ENCODE results near the gene MTX1.

MTX1 gene

DNA sequence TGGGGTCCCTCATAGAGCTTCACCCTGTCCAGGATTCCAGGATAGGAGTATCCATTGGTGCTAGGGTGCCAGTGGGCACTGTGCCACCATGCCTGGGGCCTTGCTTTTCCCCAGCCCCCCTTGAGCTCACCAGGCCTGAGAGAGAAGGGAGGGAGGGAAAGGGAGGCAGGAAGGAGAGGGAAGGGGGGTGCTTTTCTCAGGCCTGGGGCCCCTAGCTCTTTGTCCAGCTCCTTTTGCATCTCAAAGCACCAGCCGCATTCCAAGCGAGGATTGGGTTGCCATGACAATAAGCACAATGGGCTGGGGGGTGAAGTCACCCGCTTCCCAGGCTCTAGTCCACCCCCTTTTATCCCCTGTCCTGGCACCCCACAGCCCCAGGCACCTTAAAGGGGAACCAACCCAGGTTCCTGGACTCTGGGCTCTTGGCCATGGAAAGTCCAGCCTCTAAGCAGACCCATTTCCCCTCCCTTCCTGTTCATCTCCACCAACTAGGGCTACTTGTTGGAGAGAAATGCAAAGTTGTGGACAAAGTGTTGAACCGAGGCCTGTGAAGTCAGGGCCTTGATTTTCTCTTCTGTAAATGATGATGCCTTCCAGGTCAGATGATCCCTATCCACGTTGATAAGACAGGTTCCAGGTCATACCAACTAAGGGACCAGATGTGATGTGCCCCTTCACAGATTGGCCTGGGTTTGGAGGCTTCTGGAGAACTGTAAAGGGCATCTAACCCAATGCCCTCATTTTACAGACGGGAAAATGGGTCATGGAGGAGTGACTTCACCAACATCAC is 12.2 kb upstream of the MTX1 start:
- Histone ChIP-seq H3K9ac (ENCODE audit: low read length) (peak overlapping the region; percentile 57), H3K18ac (ENCODE audit: low read length) (no peak overlapping the region), H2BK15ac (replicated peaks; ENCODE audit: low read depth) (no peak overlapping the region), H4K5ac (ENCODE audit: low read length) (no peak overlapping the region), H3K27me3 (ENCODE audit: insufficient read depth, low read length, poor library complexity) (no peaks in the 10 kb centered on the region), H3K79me1 (ENCODE audit: low read length) (no peaks in the 10 kb centered on the region), H2BK5ac (ENCODE audit: low read length) (no peak overlapping the region), H3K56ac (ENCODE audit: low read length) (peak overlapping the region; percentile 65), H2BK120ac (ENCODE audit: low read depth, low read length) (no peak overlapping the region), H4K8ac (ENCODE audit: low read depth, low read length) (no peak overlapping the region), H3K23ac (ENCODE audit: low read length) (no peak overlapping the region), H3K4me3 (ENCODE audit: low read length) (no peak overlapping the region), H3K36me3 (ENCODE audit: control insufficient read depth, insufficient read depth, low read length) (peaks cover 1% of the 10 kb centered on the region), H3K27ac (ENCODE audit: low read depth, low read length) (peak overlapping the region; percentile 30), H3K4me1 (ENCODE audit: control insufficient read depth, low read depth, low read length) (peaks cover 5% of the 10 kb centered on the region), H3K79me2 (ENCODE audit: control insufficient read depth, insufficient read depth, low read length) (peaks cover 13% of the 10 kb centered on the region), H3K4ac (ENCODE audit: low read depth, low read length) (no peak overlapping the region), H2AK5ac (ENCODE audit: low read length) (no peak overlapping the region), H3K4me2 (ENCODE audit: low read length) (peak overlapping the region; percentile 57)
- WGBS (ENCODE audit: extremely low coverage, insufficient coverage, low lambda C conversion rate) = no CpG with 5 or more reads among the region's 6 CpGs
- DNase-seq = peak; percentile 93

GRCh38 chr1:155196893-155197638 is 11.4 kb upstream of the MTX1 start:
- H3K36me3 ChIP-seq (ENCODE audit: control insufficient read depth, insufficient read depth, low read length) = peaks cover 1% of the 10 kb centered on the region
- no peak overlapping the region for H2AK5ac ChIP-seq (ENCODE audit: low read length)
- no peak overlapping the region for H3K4me3 ChIP-seq (ENCODE audit: low read length)
- H3K79me2 ChIP-seq (ENCODE audit: control insufficient read depth, insufficient read depth, low read length) = peaks cover 13% of the 10 kb centered on the region
- no peak overlapping the region for H3K4me2 ChIP-seq (ENCODE audit: low read length)
- no peak overlapping the region for H3K23ac ChIP-seq (ENCODE audit: low read length)
- H3K4ac ChIP-seq (ENCODE audit: low read depth, low read length) = no peak overlapping the region
- H3K79me1 ChIP-seq (ENCODE audit: low read length) = no peaks in the 10 kb centered on the region
- peak overlapping the region; percentile 4 for H3K9ac ChIP-seq (ENCODE audit: low read length)
- H2BK5ac ChIP-seq (ENCODE audit: low read length) = no peak overlapping the region
- peak overlapping the region; percentile 45 for H3K56ac ChIP-seq (ENCODE audit: low read length)
- no peaks in the 10 kb centered on the region for H3K27me3 ChIP-seq (ENCODE audit: insufficient read depth, low read length, poor library complexity)
- no peak overlapping the region for H4K8ac ChIP-seq (ENCODE audit: low read depth, low read length)
- no peak for DNase-seq
- H3K27ac ChIP-seq (ENCODE audit: low read depth, low read length) = no peak overlapping the region
- H2BK15ac ChIP-seq (replicated peaks; ENCODE audit: low read depth) = no peak overlapping the region
- no CpG with 5 or more reads among the region's 20 CpGs for WGBS (ENCODE audit: extremely low coverage, insufficient coverage, low lambda C conversion rate)
- H4K5ac ChIP-seq (ENCODE audit: low read length) = no peak overlapping the region
- peaks cover 5% of the 10 kb centered on the region for H3K4me1 ChIP-seq (ENCODE audit: control insufficient read depth, low read depth, low read length)
- H3K18ac ChIP-seq (ENCODE audit: low read length) = no peak overlapping the region
- no peak overlapping the region for H2BK120ac ChIP-seq (ENCODE audit: low read depth, low read length)

- no peak overlapping the region for H4K5ac ChIP-seq (ENCODE audit: low read length)
- H3K4me3 ChIP-seq (ENCODE audit: low read length) = no peak overlapping the region
- no peak overlapping the region for H3K23ac ChIP-seq (ENCODE audit: low read length)
- no peak overlapping the region for H3K18ac ChIP-seq (ENCODE audit: low read length)
- peaks cover 13% of the 10 kb centered on the region for H3K79me2 ChIP-seq (ENCODE audit: control insufficient read depth, insufficient read depth, low read length)
- WGBS (ENCODE audit: extremely low coverage, insufficient coverage, low lambda C conversion rate) = no CpG with 5 or more reads among the region's 15 CpGs
- no peak overlapping the region for H2BK15ac ChIP-seq (replicated peaks; ENCODE audit: low read depth)
- no peak overlapping the region for H3K9ac ChIP-seq (ENCODE audit: low read length)
- H2AK5ac ChIP-seq (ENCODE audit: low read length) = no peak overlapping the region
- no peaks in the 10 kb centered on the region for H3K27me3 ChIP-seq (ENCODE audit: insufficient read depth, low read length, poor library complexity)
- no peak overlapping the region for H4K8ac ChIP-seq (ENCODE audit: low read depth, low read length)
- H3K56ac ChIP-seq (ENCODE audit: low read length) = no peak overlapping the region
- no peak for DNase-seq
- H3K79me1 ChIP-seq (ENCODE audit: low read length) = no peaks in the 10 kb centered on the region
- no peak overlapping the region for H2BK120ac ChIP-seq (ENCODE audit: low read depth, low read length)
- H3K4me2 ChIP-seq (ENCODE audit: low read length) = no peak overlapping the region
- H2BK5ac ChIP-seq (ENCODE audit: low read length) = no peak overlapping the region
- H3K4ac ChIP-seq (ENCODE audit: low read depth, low read length) = no peak overlapping the region
- no peak overlapping the region for H3K27ac ChIP-seq (ENCODE audit: low read depth, low read length)
- H3K4me1 ChIP-seq (ENCODE audit: control insufficient read depth, low read depth, low read length) = peaks cover 5% of the 10 kb centered on the region
- peaks cover 1% of the 10 kb centered on the region for H3K36me3 ChIP-seq (ENCODE audit: control insufficient read depth, insufficient read depth, low read length)
Measured at GRCh38 chr1:155197901-155198546, 10.5 kb upstream of the MTX1 start.

DNA sequence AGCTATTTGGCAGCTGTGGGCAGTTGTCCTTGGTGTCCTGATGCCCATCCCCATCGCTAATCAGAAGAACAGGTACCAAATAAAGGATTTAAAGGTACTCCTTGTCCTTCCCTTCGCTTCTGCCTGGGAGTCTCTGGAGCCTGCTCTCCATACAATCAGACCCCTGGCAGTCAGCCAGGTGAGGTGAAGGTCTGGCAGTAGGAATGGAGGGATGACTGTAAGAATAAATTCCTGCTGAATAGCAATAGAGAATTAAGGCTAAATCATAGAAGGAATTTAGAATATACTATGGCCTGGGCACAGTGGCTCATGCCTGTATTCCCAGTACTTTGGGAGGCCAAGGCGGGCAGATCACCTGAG is 10.0 kb upstream of the MTX1 start:
- no peak for DNase-seq
- Histone ChIP-seq H3K4ac (ENCODE audit: low read depth, low read length) (no peak overlapping the region), H3K4me3 (ENCODE audit: low read length) (no peak overlapping the region), H4K5ac (ENCODE audit: low read length) (no peak overlapping the region), H3K36me3 (ENCODE audit: control insufficient read depth, insufficient read depth, low read length) (peaks cover 1% of the 10 kb centered on the region), H4K8ac (ENCODE audit: low read depth, low read length) (no peak overlapping the region), H3K56ac (ENCODE audit: low read length) (no peak overlapping the region), H3K79me2 (ENCODE audit: control insufficient read depth, insufficient read depth, low read length) (peaks cover 13% of the 10 kb centered on the region), H2BK120ac (ENCODE audit: low read depth, low read length) (no peak overlapping the region), H2BK5ac (ENCODE audit: low read length) (no peak overlapping the region), H3K27me3 (ENCODE audit: insufficient read depth, low read length, poor library complexity) (no peaks in the 10 kb centered on the region), H3K27ac (ENCODE audit: low read depth, low read length) (no peak overlapping the region), H3K4me2 (ENCODE audit: low read length) (no peak overlapping the region), H2AK5ac (ENCODE audit: low read length) (no peak overlapping the region), H3K23ac (ENCODE audit: low read length) (no peak overlapping the region), H3K4me1 (ENCODE audit: control insufficient read depth, low read depth, low read length) (peaks cover 5% of the 10 kb centered on the region), H3K9ac (ENCODE audit: low read length) (no peak overlapping the region), H2BK15ac (replicated peaks; ENCODE audit: low read depth) (no peak overlapping the region), H3K18ac (ENCODE audit: low read length) (no peak overlapping the region), H3K79me1 (ENCODE audit: low read length) (no peaks in the 10 kb centered on the region)
- no CpG with 5 or more reads among the region's 3 CpGs for WGBS (ENCODE audit: extremely low coverage, insufficient coverage, low lambda C conversion rate)

DNA sequence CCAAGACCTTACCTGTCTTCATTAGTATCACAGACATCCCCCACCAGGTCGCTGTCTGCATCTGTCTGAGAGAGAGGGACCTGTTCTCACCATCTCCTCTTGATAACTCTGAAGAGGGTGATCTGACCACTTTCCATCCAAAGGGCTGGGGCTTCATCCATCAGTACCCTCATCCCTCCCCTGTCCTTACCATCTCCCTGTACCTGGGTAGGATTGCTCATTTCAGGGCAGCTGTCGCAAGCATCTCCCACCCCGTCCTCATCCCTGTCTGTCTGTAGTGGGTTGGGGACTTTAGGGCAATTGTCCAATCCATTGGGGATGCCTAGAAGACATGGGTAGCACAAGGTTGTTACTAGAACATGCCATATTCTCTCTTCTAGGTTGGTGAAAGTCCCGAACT is 8.7 kb upstream of the MTX1 start:
- no peaks in the 10 kb centered on the region for H3K27me3 ChIP-seq (ENCODE audit: insufficient read depth, low read length, poor library complexity)
- H3K4ac ChIP-seq (ENCODE audit: low read depth, low read length) = no peak overlapping the region
- H3K56ac ChIP-seq (ENCODE audit: low read length) = no peak overlapping the region
- no peak overlapping the region for H3K23ac ChIP-seq (ENCODE audit: low read length)
- H2BK5ac ChIP-seq (ENCODE audit: low read length) = no peak overlapping the region
- WGBS (ENCODE audit: extremely low coverage, insufficient coverage, low lambda C conversion rate) = no CpG with 5 or more reads among the region's 4 CpGs
- no peak overlapping the region for H3K4me2 ChIP-seq (ENCODE audit: low read length)
- no peak for DNase-seq
- H3K9ac ChIP-seq (ENCODE audit: low read length) = no peak overlapping the region
- no peak overlapping the region for H3K18ac ChIP-seq (ENCODE audit: low read length)
- H4K5ac ChIP-seq (ENCODE audit: low read length) = no peak overlapping the region
- H3K4me1 ChIP-seq (ENCODE audit: control insufficient read depth, low read depth, low read length) = peaks cover 4% of the 10 kb centered on the region
- no peak overlapping the region for H3K27ac ChIP-seq (ENCODE audit: low read depth, low read length)
- peaks cover 1% of the 10 kb centered on the region for H3K36me3 ChIP-seq (ENCODE audit: control insufficient read depth, insufficient read depth, low read length)
- H3K79me2 ChIP-seq (ENCODE audit: control insufficient read depth, insufficient read depth, low read length) = peaks cover 13% of the 10 kb centered on the region
- H3K79me1 ChIP-seq (ENCODE audit: low read length) = no peaks in the 10 kb centered on the region
- no peak overlapping the region for H2AK5ac ChIP-seq (ENCODE audit: low read length)
- no peak overlapping the region for H2BK15ac ChIP-seq (replicated peaks; ENCODE audit: low read depth)
- no peak overlapping the region for H4K8ac ChIP-seq (ENCODE audit: low read depth, low read length)
- no peak overlapping the region for H3K4me3 ChIP-seq (ENCODE audit: low read length)
- no peak overlapping the region for H2BK120ac ChIP-seq (ENCODE audit: low read depth, low read length)

All from mesendoderm (in vitro differentiated cells).